ENCODE data around the gene TEC. TPM values are rescaled to one million over a fixed set of nuclear protein-coding genes. Genes with fewer than 3 reads are reported as not detected.

The TEC gene
- polyA plus RNA-seq, 1 donor (not counting 4 experiments of a cell fraction or from before 2014, with no cell fraction given), result 0.39 TPM

DNA sequence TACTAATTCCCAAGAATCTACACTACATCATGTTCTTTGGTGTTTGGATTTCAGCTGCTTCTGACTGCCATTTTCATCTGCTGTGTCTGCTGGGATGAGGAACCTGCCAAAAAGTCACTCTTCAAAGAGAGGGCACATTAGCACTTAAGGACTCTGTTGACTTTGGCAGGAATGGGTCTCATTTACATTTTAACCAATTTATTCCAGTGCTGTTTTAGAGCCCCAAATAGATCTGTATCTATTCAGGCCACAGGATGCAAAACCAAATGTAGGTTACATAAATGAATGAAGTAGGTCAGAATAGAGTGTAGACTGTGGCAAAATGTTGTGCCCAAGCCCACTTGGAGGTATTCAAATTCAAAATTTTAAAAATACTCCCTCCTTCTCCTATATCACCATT lies 150.0 kb downstream of the TEC start:
- FAIRE-seq (no peak), DNase-seq (ENCODE audit: low read depth, low spot score) (no peak)
- H3K4me1 ChIP-seq (ENCODE audit: control insufficient read depth, extremely low read depth, insufficient read depth, low read length), result no peaks in the 10 kb centered on the region
- no peak overlapping the region for H3K4me3 ChIP-seq (ENCODE audit: control insufficient read depth in 2 of 3, extremely low read depth in 1 of 3, insufficient read depth in 2 of 3, low read depth in 1 of 3, low read length in 3 of 3)
- TF ChIP-seq EZH2 (IDR thresholded peaks at IDR 0.05; ENCODE audit: low read length), result no peak
- TF ChIP-seq, protein P1, sequence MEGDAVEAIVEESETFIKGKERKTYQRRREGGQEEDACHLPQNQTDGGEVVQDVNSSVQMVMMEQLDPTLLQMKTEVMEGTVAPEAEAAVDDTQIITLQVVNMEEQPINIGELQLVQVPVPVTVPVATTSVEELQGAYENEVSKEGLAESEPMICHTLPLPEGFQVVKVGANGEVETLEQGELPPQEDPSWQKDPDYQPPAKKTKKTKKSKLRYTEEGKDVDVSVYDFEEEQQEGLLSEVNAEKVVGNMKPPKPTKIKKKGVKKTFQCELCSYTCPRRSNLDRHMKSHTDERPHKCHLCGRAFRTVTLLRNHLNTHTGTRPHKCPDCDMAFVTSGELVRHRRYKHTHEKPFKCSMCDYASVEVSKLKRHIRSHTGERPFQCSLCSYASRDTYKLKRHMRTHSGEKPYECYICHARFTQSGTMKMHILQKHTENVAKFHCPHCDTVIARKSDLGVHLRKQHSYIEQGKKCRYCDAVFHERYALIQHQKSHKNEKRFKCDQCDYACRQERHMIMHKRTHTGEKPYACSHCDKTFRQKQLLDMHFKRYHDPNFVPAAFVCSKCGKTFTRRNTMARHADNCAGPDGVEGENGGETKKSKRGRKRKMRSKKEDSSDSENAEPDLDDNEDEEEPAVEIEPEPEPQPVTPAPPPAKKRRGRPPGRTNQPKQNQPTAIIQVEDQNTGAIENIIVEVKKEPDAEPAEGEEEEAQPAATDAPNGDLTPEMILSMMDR (optimal IDR thresholded peaks at IDR 0.05 in 1 of 3, IDR thresholded peaks at IDR 0.05 in 1 of 3, conservative IDR thresholded peaks at IDR 0.05 in 1 of 3; ENCODE audit: extremely low read depth in 1 of 3, insufficient read depth in 2 of 3, low read length in 3 of 3), result no peak
- H3K27ac ChIP-seq (ENCODE audit: control insufficient read depth, insufficient read depth, low read length), result no peak overlapping the region
- H2AFZ ChIP-seq (ENCODE audit: control insufficient read depth, low read length), result no peak overlapping the region
- H3K9me1 ChIP-seq (ENCODE audit: control insufficient read depth, extremely low read depth, insufficient read depth, low read length), result no peaks in the 10 kb centered on the region
- H3K79me2 ChIP-seq (ENCODE audit: control insufficient read depth, insufficient read depth, low read length), result no peaks in the 10 kb centered on the region
- dilution Hi-C loops (cut with MboI; ENCODE audit: extremely low pct_ligation_motif_present, low sequenced_read_pairs), result no loop called here
- no peaks in the 10 kb centered on the region for H3K9me3 ChIP-seq (ENCODE audit: control insufficient read depth, low read depth, low read length)
- no peaks in the 10 kb centered on the region for H4K20me1 ChIP-seq (ENCODE audit: control insufficient read depth, extremely low read depth, insufficient read depth, low read length)
- no peaks in the 10 kb centered on the region for H3K36me3 ChIP-seq (ENCODE audit: control insufficient read depth in 2 of 2, extremely low read depth in 1 of 2, insufficient read depth in 2 of 2, low read length in 2 of 2)
- H3K27me3 ChIP-seq (ENCODE audit: control insufficient read depth, extremely low read depth, insufficient read depth, low read length), result no peaks in the 10 kb centered on the region
- no peak overlapping the region for H3K4me2 ChIP-seq (ENCODE audit: control insufficient read depth, extremely low read depth, insufficient read depth, low read depth, low read length)
- no peak overlapping the region for H3K9ac ChIP-seq (ENCODE audit: control insufficient read depth, extremely low read depth, insufficient read depth, low read length)

DNA sequence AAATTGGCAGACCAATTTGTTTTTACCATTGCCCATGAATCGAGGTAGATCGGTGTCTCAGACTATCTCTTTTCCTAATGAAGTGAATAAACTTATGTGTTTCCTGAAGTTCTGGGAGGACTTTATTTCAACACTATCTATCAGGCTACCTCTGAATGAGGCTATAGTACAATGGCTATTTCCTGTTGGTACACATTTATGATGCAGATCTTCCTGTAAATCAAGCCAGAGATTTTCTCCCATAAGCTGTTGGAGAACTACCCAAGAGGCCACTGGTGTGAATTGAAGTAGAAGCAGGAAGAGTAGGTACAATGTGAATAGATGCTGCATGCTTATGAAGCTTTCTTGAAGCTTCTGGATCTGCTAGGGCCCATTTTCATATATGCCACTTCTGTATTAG lies 151.6 kb downstream of the TEC start:
- Histone ChIP-seq H3K36me3 (ENCODE audit: control insufficient read depth in 2 of 2, extremely low read depth in 1 of 2, insufficient read depth in 2 of 2, low read length in 2 of 2) (no peaks in the 10 kb centered on the region), H3K27ac (ENCODE audit: control insufficient read depth, insufficient read depth, low read length) (no peak overlapping the region), H3K4me1 (ENCODE audit: control insufficient read depth, extremely low read depth, insufficient read depth, low read length) (no peaks in the 10 kb centered on the region), H3K4me2 (ENCODE audit: control insufficient read depth, extremely low read depth, insufficient read depth, low read depth, low read length) (no peak overlapping the region), H2AFZ (ENCODE audit: control insufficient read depth, low read length) (no peak overlapping the region), H3K9me3 (ENCODE audit: control insufficient read depth, low read depth, low read length) (no peaks in the 10 kb centered on the region), H3K79me2 (ENCODE audit: control insufficient read depth, insufficient read depth, low read length) (no peaks in the 10 kb centered on the region), H3K27me3 (ENCODE audit: control insufficient read depth, extremely low read depth, insufficient read depth, low read length) (no peaks in the 10 kb centered on the region), H4K20me1 (ENCODE audit: control insufficient read depth, extremely low read depth, insufficient read depth, low read length) (no peaks in the 10 kb centered on the region), H3K4me3 (ENCODE audit: control insufficient read depth in 2 of 3, extremely low read depth in 1 of 3, insufficient read depth in 2 of 3, low read depth in 1 of 3, low read length in 3 of 3) (no peak overlapping the region), H3K9ac (ENCODE audit: control insufficient read depth, extremely low read depth, insufficient read depth, low read length) (no peak overlapping the region), H3K9me1 (ENCODE audit: control insufficient read depth, extremely low read depth, insufficient read depth, low read length) (no peaks in the 10 kb centered on the region)
- TF ChIP-seq EZH2 (IDR thresholded peaks at IDR 0.05; ENCODE audit: low read length), result no peak
- TF ChIP-seq, protein P1 (optimal IDR thresholded peaks at IDR 0.05 in 1 of 3, IDR thresholded peaks at IDR 0.05 in 1 of 3, conservative IDR thresholded peaks at IDR 0.05 in 1 of 3; ENCODE audit: extremely low read depth in 1 of 3, insufficient read depth in 2 of 3, low read length in 3 of 3), result no peak
- dilution Hi-C loops (cut with MboI; ENCODE audit: extremely low pct_ligation_motif_present, low sequenced_read_pairs), result no loop called here
- FAIRE-seq, result no peak
- DNase-seq (ENCODE audit: low read depth, low spot score), result no peak

Data from keratinocyte (primary cell).